ENCODE results near the gene GEMIN4.

GEMIN4 gene

DNA sequence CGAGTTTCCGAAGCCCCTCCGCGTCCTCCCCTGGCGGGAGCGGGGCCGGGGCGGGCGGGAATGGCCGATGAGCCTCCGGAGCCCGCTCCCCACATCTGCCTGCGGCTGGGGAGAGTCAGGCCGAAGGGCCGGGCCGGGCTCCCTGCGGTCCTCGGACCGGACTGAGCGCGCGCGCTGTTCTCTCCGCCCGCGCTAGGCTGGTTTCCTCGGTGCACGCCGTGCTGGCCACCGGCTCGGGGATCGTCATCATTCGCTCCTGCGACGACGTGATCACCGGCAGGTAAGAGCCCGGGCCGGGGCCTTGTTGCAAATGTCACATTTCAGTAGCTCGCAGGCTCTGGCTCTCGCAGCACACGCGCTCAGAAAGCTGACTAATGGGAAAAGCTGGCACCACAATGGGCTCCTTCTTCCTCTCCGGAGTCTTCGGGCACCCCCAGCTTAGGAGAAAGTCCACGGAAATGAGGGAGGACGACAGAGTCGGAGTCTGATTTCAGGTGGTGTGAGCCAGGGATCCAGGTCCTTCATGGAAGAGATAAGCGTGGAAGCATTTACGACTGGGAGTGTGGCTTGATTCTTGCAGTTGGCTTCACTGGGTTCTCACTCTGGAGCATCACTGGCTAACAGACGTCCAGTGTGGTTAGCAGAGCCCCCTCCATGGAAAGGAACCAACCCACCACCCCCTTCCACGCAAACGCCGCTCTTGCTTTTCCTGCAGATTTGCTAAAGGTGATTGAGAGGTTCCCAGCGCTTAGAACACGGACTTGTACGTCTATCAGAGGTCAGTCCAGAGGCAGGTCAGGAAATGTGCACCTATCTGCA, 19.0 kb downstream of the GEMIN4 start:
- TF ChIP-seq, protein P1, sequence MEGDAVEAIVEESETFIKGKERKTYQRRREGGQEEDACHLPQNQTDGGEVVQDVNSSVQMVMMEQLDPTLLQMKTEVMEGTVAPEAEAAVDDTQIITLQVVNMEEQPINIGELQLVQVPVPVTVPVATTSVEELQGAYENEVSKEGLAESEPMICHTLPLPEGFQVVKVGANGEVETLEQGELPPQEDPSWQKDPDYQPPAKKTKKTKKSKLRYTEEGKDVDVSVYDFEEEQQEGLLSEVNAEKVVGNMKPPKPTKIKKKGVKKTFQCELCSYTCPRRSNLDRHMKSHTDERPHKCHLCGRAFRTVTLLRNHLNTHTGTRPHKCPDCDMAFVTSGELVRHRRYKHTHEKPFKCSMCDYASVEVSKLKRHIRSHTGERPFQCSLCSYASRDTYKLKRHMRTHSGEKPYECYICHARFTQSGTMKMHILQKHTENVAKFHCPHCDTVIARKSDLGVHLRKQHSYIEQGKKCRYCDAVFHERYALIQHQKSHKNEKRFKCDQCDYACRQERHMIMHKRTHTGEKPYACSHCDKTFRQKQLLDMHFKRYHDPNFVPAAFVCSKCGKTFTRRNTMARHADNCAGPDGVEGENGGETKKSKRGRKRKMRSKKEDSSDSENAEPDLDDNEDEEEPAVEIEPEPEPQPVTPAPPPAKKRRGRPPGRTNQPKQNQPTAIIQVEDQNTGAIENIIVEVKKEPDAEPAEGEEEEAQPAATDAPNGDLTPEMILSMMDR (IDR thresholded peaks at IDR 0.05; ENCODE audit: low read depth, low read length): no peak

DNA sequence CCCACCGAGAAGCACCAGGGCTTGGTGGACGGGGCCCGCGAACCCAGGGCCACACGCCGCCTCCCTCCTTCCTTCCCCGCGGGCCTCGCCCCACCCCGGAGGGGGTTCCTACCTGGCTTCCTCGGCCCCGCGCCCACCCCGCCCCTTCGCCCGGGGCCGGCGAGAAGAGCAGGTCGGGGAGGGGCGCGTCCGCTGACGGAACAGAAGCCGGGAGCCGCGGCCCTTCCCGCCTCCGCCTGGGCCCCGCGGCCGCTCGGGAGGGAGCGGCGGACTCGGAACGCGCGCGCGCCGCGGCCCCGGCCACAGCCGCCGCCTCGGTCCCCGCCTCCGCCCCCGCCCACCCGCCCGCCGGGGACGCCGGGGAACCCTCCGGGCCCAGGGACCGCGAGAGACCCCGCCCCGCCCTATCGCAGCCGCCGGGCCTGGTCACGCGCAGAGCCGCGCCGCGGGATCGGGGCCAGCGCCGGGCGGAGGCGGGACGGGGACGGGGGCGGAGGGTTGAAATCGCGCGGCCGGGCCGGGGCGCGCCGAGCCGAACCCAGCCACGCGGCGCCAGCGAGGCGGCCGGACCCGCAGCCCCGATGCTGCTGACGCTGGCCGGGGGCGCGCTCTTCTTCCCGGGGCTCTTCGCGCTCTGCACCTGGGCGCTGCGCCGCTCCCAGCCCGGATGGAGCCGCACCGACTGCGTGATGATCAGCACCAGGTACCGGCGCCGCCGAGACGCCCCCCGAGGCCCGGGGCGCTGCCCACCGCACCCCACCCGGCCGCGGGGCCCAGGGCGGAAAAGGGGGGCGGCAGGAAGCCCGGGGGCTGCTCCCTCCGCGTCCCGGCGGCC, 19.8 kb downstream of the GEMIN4 start, which contains the start of gene TLCD3A:
Gene TLCD3A, plus strand, starts transcription at position 530 of the 835 bp plus-strand sequence. Its CDS starts 52 bp downstream, at position 582.
- TF ChIP-seq, protein P1 (IDR thresholded peaks at IDR 0.05; ENCODE audit: low read depth, low read length): no peak
- no peak for DNase-seq (ENCODE audit: extremely low read depth, low read depth)

More for the DNA sequence above, 19.0 kb downstream of the GEMIN4 start:
- DNase-seq (ENCODE audit: extremely low read depth, low read depth): no peak

DNA sequence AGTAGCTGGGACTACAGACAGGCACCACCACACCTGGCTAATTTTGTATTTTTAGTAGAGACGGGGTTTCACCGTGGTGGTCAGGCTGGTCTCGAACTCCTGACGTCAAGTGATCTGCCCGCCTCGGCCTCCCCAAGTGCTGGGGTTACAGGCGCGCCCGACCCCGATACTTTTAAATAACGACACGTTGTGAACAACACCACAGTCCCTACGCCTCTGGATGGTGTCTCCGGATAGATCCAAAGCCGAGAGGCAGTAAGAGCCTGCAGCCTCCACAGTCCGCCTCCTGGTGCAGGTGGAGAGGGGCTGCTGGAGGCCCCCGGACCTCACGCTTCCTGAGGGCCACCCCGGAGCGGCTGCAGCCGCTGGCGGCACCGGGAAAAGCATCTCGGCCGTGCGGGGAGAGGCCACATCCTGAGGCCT, 20.4 kb downstream of the GEMIN4 start:
- DNase-seq (ENCODE audit: extremely low read depth, low read depth): no peak
- TF ChIP-seq, protein P1 (IDR thresholded peaks at IDR 0.05; ENCODE audit: low read depth, low read length): no peak

DNA sequence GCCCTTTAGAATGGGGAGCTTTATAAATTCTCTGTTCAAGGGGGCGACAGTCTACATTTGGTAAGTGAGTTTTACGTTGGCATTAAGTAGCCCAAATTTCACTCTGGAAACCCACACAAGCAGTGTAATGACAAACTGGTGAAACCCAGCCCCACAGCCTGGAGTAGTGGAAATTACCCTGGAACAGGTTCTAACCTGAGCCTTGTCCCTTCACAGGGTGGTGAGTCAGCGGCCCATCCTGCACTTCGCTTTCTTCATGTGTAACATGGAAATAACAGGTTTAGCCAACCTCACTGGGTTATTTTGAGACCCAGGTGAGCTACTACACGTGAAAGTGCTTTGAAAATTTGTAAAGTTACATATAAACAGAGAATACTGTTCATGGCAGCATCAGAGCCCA, 23.2 kb downstream of the GEMIN4 start:
- DNase-seq (ENCODE audit: extremely low read depth, low read depth): no peak
- TF ChIP-seq, protein P1 (IDR thresholded peaks at IDR 0.05; ENCODE audit: low read depth, low read length): no peak

DNA sequence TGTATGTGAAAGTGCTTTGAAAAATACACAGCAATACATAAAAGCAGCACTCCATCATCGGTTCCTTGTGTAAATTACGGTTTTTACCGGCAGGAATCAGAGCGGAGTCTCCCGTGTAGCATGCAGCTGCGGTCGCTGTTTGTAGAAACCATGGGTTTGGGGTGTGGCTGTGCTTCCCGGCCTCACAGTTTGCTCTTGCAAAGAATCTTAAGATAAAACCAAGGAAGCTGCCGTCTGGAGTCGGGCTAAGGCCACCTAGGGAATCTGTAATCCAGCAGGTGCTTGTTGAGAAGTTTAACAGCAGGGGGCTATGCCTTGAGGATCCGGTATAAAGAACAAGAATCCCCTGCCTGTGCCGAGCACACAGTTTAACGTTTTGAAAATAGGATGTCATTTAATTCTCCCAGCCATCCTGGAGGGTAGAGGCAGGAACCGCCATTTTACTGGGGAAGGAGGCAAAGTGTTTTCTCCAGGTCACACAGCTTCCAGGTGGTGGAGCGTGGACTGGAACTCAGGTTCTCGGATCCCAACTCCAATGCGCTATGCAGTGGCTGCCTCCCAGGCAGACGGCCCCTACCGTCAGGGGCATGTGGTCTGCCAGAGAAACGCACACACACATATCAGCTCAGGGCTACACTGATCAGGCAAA, 25.7 kb downstream of the GEMIN4 start:
- TF ChIP-seq, protein P1 (IDR thresholded peaks at IDR 0.05; ENCODE audit: low read depth, low read length): no peak
- no peak for DNase-seq (ENCODE audit: extremely low read depth, low read depth)

DNA sequence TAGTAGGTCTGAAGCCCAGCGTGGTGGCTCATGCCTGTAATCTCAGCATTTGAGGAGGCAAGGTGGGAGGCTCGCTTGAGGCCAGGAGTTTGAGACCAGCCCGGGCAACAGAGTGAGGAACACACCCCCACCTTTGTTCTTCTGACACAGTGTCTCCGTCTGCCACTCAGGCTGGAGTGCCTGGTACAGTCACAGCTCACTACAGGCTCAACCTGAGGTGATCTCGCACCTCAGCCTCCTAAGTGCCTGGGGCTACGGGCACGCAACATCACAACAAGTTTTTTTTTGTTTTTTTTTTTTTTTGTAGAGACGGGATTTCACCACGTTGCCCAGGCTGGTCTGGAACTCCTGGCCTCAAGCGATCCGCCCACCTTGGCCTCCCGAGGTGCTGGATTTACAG, 26.3 kb downstream of the GEMIN4 start:
- DNase-seq (ENCODE audit: extremely low read depth, low read depth): no peak
- TF ChIP-seq, protein P1 (IDR thresholded peaks at IDR 0.05; ENCODE audit: low read depth, low read length): no peak

Measured in AG09319 (cell line).